ENCODE data around the gene PAX4.
A peak's percentile ranks its signal among the peaks of the same experiment; 100 is the strongest.

Gene PAX4

DNA sequence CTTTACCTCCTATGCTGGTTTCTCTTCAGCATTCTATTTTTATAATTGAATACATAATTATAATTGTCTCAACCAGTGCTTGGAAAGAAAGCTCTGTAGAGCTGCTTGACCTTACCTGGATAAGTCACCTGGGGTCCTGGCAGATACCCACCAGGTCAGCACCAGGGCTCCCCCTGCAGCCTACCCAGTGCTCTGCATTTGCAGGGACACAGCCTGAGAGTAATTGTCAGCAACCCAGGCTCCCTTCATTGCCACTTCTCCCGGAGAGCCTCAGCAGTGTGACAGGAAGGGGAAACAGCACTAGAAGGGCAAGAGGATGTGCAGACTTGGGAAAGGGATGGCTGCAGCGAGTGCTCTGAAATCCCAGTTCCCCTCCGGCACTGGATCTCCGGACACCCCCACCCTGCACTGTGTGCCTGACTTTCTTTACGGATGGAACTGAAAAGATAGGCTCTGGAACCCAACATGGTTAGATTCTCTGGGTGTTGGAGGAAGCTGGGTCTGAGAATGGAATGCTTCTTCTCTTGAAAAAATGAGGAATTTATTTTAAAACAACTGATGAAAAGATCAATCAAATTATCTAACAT is 11.4 kb upstream of the PAX4 start:
- DNase-seq (ENCODE audit: low spot score) = peak; percentile 28

DNA sequence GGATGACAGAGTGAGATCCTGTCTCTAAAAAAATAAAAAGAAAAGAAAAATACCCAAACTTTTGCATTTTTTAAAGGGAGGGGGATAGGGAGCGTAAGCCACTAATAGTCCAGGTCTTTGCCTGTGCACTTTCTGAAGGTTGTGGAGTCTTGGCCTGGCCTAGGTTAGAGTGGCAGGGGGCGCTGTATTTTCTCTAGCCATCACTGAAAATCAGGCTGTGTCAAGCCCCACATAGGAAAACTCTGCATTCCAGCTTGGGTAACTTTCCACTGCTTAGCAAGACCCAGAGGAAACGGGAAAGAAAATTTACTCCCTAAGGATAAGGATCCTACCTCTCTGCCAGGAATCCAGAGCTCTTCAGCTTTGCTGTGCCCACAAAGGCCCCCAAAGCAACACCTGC is 10.5 kb upstream of the PAX4 start:
- peak; percentile 7 for DNase-seq (ENCODE audit: low spot score)

- no peak for DNase-seq (ENCODE audit: low spot score)
Observed at GRCh38 chr7:127625331-127625730, 7.4 kb upstream of the PAX4 start.

- no peak for DNase-seq (ENCODE audit: low spot score)
Observed at GRCh38 chr7:127620406-127621233, 2.7 kb upstream of the PAX4 start.

GRCh38 chr7:127619681-127620405 is 1.9 kb upstream of the PAX4 start:
- DNase-seq (ENCODE audit: low spot score) = no peak

DNA sequence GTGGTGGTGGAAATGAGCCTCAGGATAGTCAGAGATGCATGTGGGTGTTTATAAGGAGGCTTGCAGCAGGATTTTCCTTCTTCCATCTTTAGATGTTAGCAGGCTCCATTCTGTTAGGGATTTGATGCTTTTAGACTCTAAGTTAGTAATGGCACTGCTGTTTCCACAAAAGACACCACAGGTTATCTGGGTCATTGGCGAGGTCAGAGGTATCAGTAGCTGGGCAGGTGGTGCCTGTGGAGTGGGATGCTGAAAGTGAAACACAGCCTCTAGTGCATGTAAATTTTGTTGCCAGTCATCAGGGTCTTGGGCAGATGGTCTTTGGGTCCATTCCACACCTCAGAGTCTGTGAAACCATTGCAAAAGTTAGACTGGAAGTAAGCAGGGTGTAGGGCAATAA is 833 bp upstream of the PAX4 start:
- no peak for DNase-seq (ENCODE audit: low spot score)

DNA sequence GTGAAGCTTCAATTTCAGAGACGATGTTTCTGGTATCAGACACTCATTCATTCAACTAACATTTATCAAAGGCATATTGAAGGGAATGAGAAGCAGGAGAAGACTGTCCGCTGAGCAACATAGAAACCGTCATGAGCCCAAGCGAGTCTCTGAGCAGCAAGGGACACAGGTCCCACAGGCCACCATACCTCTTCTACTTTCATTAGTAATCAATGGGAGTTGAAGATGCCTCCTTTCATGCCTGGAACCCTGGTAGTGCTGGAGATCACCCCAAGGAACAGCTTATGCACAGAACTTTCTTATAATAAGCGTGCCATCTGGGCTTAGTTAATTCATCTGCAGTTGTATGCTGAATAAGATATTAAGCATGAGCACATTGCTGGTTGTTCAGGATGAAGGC is 1.2 kb downstream of the PAX4 start:
- DNase-seq (ENCODE audit: low spot score) = no peak

GRCh38 chr7:127612263-127612662 is 5.7 kb downstream of the PAX4 start:
- no peak for DNase-seq (ENCODE audit: low spot score)

- DNase-seq (ENCODE audit: low spot score) = no peak
Observed at GRCh38 chr7:127609297-127609696, 8.6 kb downstream of the PAX4 start.

DNA sequence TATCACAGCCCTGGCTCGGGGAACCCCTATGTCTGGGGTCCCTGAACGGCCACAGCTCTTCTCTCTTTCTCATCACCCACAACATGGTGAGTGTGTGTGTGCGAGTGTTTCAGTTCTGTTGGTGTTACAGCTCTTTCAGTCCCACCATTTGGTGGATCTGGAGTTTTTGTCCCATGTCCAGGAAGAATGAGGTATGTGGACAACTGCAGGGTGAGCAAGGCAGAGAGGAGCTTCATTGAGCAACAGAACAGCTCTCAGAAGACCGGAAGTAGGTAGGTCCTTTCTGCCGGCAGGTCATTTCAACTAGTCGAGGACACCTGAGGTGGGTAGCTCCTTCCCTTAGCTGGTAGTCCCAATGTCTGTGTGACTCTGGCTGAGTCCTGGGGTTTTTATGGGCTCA is 9.5 kb downstream of the PAX4 start:
- no peak for DNase-seq (ENCODE audit: low spot score)

DNA sequence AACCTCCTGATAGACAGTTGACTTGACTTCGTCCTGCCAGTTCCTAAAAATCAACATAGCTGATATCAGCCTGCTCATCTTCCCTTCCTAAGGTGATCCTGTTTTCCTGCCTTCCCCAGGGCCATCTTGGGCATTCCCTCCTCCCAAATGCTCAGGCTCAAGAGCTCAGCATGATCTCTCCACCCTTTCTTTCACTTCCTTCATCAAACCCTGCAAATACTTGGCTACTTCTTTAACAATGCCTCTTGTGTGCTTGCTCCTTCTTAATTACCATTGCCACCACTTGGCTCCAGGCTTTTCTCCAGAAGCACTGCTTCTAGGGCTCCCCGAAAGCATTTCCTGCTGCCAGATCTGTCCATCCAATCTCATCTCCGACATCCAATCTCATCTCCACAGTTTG is 17.1 kb downstream of the PAX4 start:
- no peak for DNase-seq (ENCODE audit: low spot score)

GRCh38 chr7:127598318-127598717 is 19.6 kb downstream of the PAX4 start:
- DNase-seq (ENCODE audit: low spot score) = peak; percentile 12

DNA sequence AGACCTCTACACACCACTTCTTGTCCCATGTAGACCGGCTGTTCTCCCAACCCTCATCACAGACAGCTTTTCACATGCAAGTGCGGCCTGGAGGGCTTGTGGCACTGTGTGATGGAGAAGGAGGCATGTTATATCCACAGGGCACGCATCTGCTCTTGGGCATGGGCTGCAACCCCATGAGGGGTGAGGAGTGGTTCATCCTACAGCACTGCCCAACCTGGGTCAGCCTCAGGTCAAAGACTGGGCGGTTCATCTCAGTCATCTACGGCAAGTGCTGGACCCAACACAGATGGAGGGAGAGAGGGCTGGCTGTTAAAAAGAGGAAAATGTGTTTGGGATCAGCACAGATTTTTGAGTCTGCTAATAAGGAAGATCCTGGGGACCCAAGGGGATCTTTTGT is 22.2 kb downstream of the PAX4 start:
- DNase-seq (ENCODE audit: low spot score) = no peak

GRCh38 chr7:127594490-127594889 is 23.5 kb downstream of the PAX4 start:
- DNase-seq (ENCODE audit: low spot score) = no peak

GRCh38 chr7:127592550-127592949 is 25.4 kb downstream of the PAX4 start:
- no peak for DNase-seq (ENCODE audit: low spot score)

DNA sequence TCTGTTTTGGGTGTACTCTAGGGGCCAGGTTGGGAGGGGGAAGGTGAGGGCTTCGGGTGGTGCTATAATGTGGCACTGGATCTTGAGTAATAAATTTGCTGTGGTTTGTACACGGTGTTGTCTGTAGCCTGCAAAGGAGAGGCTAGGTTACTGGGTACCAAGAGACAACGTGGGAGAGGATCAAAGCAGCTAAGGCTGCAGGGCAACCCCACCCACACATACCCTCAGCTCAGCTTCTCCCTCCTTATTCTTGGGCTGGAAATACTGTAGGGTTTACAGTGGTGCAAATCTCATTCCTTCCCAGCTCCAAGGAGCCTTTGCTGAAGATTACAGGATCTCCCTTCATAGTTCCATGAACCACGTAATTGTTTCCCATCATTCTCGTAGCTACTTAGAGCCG is 26.4 kb downstream of the PAX4 start:
- DNase-seq (ENCODE audit: low spot score) = no peak

GRCh38 chr7:127591189-127591588 is 26.8 kb downstream of the PAX4 start:
- no peak for DNase-seq (ENCODE audit: low spot score)

- DNase-seq (ENCODE audit: low spot score) = no peak
Observed at GRCh38 chr7:127589896-127590295, 28.0 kb downstream of the PAX4 start.

GRCh38 chr7:127588697-127589482 is 29.1 kb downstream of the PAX4 start:
- DNase-seq (ENCODE audit: low spot score) = peak; percentile 77

- DNase-seq (ENCODE audit: low spot score) = peak; percentile 83
Observed at GRCh38 chr7:127588019-127588696, 29.8 kb downstream of the PAX4 start, which contains the start of gene ARF5. Gene ARF5, plus strand, starts transcription at chr7:127588411. Its CDS starts 88 bp downstream, at chr7:127588499.

- peak; percentile 11 for DNase-seq (ENCODE audit: low spot score)
Observed at GRCh38 chr7:127587663-127588018, 30.3 kb downstream of the PAX4 start.

DNA sequence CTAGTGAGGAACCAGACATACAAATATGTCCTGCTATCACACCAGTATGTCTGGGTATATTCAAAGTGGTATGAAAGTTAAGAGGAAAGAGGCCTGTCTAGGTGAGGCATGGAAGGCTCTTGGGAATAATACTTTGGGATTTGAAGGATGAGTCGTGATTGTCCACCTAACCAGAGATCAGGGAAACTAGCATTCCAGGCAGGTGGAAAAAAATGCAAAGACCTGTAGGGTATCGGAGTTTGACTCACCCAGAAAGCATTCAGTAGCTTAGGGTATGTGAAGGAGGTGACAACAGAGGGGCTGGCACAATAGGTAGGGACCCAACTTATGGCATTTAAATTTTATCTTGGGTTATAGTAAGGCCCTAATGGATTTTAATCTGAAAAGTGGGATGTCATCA is 31.6 kb downstream of the PAX4 start:
- DNase-seq (ENCODE audit: low spot score) = no peak
